Effector CD4-positive, alpha-beta T cell (primary cell): ENCODE data around the gene FSIP1.
"Not testable (repeated sequence)": the region's sequence is repeated elsewhere in the genome, so short reads cannot be mapped to it uniquely, and the experiment has no call there.

ENCODE experiments used
- DNase-seq: peaks from one replicate; pipeline ENCODE4 v3.0.0-alpha.2; 2020
- total RNA-seq: gene quantifications from one replicate; lab custom pipeline; 2026; lab: John Stamatoyannopoulos, UW

FSIP1 gene
- 0.94 reads per million for total RNA-seq

GRCh38 chr15:39782441-39783138 lies at the start of gene FSIP1:
Gene FSIP1, minus strand, starts transcription at chr15:39782841. Its CDS starts 6,317 bp downstream, at chr15:39776524.
- peak; percentile 89 for DNase-seq

GRCh38 chr15:39830166-39830565 lies 47.5 kb upstream of the FSIP1 start:
- DNase-seq, result no peak

- no peak for DNase-seq
Observed at GRCh38 chr15:39828374-39828931, 45.8 kb upstream of the FSIP1 start.

- DNase-seq, result no peak
Observed at GRCh38 chr15:39826975-39827374, 44.3 kb upstream of the FSIP1 start.

GRCh38 chr15:39823634-39824033 lies 41.0 kb upstream of the FSIP1 start:
- DNase-seq, result no peak

- DNase-seq, result no peak
Observed at GRCh38 chr15:39820050-39820602, 37.5 kb upstream of the FSIP1 start.

- no peak for DNase-seq
Observed at GRCh38 chr15:39819533-39819932, 36.9 kb upstream of the FSIP1 start.

- no peak for DNase-seq
Observed at GRCh38 chr15:39817892-39818291, 35.3 kb upstream of the FSIP1 start.

- DNase-seq, result no peak
Observed at GRCh38 chr15:39814489-39814888, 31.8 kb upstream of the FSIP1 start.

- DNase-seq, result not testable (repeated sequence)
Observed at GRCh38 chr15:39812651-39813050, 30.0 kb upstream of the FSIP1 start.

GRCh38 chr15:39808909-39809308 lies 26.3 kb upstream of the FSIP1 start:
- no peak for DNase-seq

GRCh38 chr15:39807791-39808190 lies 25.1 kb upstream of the FSIP1 start:
- no peak for DNase-seq

GRCh38 chr15:39804026-39804425 lies 21.4 kb upstream of the FSIP1 start:
- no peak for DNase-seq

- DNase-seq, result no peak
Observed at GRCh38 chr15:39803016-39803415, 20.4 kb upstream of the FSIP1 start.

GRCh38 chr15:39801641-39802309 lies 19.1 kb upstream of the FSIP1 start:
- no peak for DNase-seq

- no peak for DNase-seq
Observed at GRCh38 chr15:39799552-39800011, 16.9 kb upstream of the FSIP1 start.

GRCh38 chr15:39798382-39798781 lies 15.7 kb upstream of the FSIP1 start:
- no peak for DNase-seq

- no peak for DNase-seq
Observed at GRCh38 chr15:39797407-39797806, 14.8 kb upstream of the FSIP1 start.

- DNase-seq, result no peak
Observed at GRCh38 chr15:39796601-39797000, 14.0 kb upstream of the FSIP1 start.

GRCh38 chr15:39795486-39795885 lies 12.8 kb upstream of the FSIP1 start:
- DNase-seq, result no peak

GRCh38 chr15:39794954-39795353 lies 12.3 kb upstream of the FSIP1 start:
- DNase-seq, result no peak

- no peak for DNase-seq
Observed at GRCh38 chr15:39793923-39794322, 11.3 kb upstream of the FSIP1 start.

- DNase-seq, result no peak
Observed at GRCh38 chr15:39792844-39793335, 10.2 kb upstream of the FSIP1 start.
